Left colon (tissue), 2 donors: ENCODE results near the gene FOXF1. TPM values are rescaled to one million over a fixed set of nuclear protein-coding genes. Genes with fewer than 3 reads are reported as not detected.

Experiments
- ATAC-seq: fragments of 200-7000 bp; cut with Tn5 transposase; one replicate; pipeline ENCODE4 v1.9.1; 2020; ENCODE audit warnings: mild to moderate bottlenecking, moderate library complexity
- DNase-seq, 2 donors: peaks; one replicate each; pipeline ENCODE4 v3.0.0-alpha.2; 2020
- intact Hi-C, 2 donors: fragments of 100-400 bp; cut with DNase I in 1 of 2; cut with micrococcal nuclease in 1 of 2; formaldehyde crosslinking; loops; one replicate each; pipeline versions ENCODE4 v1.11.2 to v1.14.0; 2022; cut with DNase I, micrococcal nuclease
- total RNA-seq, 2 donors: library from RNA; stranded (reverse); fragmentation: NEBNext Ultra II Directional; extraction: Animal tissue kit (Norgen Biotek cat#: 25700); gene quantifications; one replicate each; pipeline ENCODE4 v1.2.1, GENCODE V29; 2021
- donor health status: DM: no; HTN: no; CAD: no.
- donor health status: DM: yes; HTN: yes; CAD: no.

The FOXF1 gene
- total RNA-seq, 2 donors from 2014 or later = 4.9 to 13.7 TPM

DNA sequence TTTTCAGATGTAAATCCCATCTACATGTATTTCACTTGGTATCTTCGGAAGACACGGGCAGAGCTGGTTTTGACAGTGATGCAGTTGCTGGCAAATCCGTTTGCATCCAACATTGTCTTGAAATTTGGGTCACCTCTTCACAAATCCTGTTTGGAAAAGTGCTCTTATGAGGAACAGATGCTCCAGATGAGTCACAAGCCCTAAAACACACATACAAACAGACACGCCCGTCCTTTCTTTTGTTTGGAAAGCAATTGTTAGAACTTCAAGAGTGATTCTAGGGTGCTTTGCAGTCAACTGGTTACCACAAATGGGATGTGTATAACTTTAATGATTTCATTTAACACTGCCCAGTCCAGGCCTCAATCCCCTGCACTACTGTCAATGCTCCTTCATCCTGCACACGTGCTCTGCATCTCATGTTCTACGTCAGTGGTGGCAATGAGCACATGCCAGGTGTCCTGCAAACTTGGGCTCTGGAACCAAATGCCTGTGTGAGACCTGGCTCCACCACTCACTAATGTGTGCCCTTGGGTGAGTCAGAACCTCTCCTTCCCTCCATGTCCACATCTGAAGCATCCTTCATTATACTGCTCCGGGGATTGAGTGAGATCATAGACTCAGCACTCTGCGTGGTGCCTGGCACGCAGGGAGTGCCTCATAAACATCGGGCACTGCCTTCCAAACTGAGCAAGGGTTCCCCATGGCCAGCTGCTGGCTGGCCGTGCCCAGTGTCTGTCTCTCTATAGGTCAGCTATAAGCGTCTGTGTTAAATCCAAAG, 19.3 kb upstream of the FOXF1 start:
- intact Hi-C loops = no loop called here
- ATAC-seq (no peak), DNase-seq (peak in 1 of 2 donors; percentile 3)

DNA sequence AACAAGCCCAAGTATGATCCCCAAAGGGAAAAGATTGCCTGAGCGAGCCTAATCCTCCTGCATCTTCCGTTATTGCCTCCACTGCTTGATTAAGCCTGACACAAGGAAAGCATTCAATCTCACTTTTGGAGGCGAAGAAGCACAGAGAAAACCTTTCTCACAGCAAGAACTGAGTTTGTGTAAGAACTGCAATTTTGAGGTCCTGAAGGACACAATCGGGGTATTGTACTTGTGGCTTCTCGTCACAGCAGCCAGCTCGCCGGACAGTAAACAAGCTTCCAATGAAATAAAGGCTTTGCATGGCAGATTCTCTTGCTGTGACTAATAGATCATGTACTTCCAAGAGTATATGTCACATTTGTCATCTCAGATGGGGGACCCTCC, 18.7 kb upstream of the FOXF1 start:
- DNase-seq (no peak), ATAC-seq (no peak)
- intact Hi-C loops = no loop called here

DNA sequence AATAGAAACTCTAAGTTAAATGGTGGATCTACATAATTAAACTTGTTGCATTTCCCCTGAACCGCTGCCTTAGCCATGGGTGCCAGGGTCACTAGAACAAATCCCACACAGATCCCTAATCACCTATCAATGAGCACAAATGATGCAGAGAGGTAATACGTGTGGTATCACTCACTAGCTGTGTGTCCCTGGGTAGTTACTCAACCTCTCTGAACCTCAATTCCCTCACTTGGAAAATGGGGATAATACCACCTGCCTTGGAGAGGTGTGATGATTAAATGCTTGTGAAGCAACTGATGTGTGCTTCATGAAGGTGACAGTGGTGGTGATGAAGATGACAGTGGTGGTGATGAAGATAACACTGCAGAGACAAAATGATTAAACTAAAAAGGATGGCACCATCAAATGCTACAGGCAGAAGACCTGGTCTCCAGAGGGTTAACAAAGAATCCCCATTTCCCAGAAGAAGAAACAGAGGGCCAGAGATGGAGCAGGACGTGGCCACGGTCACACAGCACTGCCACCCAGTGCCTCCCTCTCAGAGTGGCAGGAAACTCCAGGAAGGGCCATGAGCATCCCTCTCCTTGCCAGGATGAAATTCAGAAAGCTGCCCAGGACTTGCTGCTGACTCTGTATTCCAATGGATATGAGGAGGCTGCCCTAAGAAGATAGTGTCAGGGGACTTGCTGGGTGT, 17.9 kb upstream of the FOXF1 start:
- DNase-seq (no peak), ATAC-seq (no peak)
- intact Hi-C loops = no loop called here

DNA sequence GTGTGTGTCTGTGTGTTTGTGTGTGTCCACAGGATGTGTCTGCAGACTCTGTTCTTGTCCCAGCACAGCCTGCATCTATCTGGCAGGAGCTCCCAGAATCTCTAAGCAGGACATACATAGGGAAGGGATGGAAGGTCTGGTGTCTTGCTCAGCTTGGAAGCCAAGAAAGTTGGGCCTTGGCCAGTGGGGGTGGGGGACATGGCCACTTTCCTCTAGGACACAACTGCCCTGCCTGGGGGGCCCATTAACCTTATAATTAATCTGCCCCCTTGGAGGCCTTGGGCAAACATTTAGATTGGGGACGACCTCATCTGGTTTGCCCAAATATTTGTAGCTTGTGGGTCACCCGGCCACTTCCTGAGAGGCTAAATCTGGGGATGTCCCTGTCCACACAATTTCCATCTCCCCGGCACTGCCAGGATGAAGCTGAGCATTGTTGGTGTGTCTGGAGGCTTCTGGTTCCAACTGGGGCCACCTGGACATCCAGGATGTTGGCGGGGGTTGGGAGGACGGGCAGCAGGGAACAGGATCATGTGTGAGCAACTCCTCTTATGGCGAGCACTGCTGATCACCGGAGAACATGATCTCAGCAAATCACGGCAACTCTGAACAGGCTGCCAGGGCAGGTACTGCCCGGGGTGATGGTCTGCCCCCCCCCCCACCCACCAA, 17.2 kb upstream of the FOXF1 start:
- intact Hi-C loops = no loop called here
- no peak for ATAC-seq

DNA sequence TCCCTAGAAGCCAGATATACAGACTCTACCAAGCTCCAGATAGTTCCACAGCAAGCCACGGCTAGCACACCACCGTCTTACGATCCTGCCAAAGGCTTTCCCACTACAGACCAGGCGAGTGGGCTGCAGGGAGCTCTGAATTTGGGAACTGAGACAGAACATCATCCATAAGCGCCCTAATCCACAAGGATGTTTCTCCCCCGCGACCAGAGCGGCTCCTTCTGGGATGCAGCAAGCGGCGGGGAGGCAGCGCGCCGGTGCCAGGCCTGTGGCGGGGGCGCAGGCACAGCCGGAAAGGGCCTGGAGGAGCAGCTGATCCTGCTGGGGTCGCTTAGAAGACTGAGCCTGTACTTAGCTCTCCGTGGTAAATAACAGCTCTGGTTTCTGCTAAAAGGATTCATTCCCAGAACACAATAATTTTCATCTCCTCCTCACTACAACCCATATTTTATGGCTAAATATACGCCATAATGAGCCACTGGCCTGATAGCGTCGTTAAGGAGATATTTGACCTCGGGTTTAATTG, 16.2 kb upstream of the FOXF1 start:
- intact Hi-C loops = no loop called here
- no peak for ATAC-seq
- DNase-seq = peak in 1 of 2 donors; percentile 19

More for the DNA sequence above, 17.2 kb upstream of the FOXF1 start:
- no peak for DNase-seq

DNA sequence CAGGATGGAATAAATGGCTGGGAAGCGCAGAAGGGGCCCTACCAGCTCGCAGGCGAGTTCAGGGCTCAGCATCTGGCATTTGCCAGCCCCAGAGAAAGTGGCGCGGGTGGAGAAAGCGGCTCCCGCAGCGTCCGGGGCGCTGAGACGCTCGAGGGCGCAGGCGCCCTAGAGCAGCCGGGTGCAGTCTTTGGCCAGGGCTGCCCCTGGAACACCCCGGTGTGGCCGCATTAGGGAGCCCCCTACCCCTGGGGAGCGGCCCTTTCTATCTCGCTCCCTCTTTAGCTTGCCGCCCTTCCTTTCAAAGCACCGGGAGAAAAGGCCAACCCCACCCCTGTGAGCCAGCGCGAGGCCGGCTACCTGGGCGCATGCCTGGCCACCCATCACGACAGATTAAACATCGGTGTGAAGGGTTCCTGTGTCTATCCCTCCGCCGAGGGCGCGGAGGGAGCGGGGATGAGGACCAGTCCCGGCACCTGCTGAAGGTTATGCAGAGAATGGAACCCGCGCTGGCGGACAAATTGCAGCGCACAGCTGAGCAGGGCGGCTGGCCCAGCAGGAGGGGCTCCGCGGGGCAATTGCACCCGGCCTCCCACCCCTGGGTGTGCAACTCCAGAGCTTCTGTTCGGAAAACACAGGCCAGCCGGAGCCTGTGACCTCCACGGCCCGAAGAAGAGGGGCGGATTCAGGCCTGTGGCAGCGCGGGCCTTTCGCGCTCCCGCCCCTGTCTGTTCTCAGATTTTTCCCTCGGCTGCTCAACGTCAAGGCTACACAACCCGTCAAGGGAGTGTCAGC, 15.6 kb upstream of the FOXF1 start:
- ATAC-seq (no peak), DNase-seq (peak in 1 of 2 donors; percentile 38)
- intact Hi-C loops = no loop called here

DNA sequence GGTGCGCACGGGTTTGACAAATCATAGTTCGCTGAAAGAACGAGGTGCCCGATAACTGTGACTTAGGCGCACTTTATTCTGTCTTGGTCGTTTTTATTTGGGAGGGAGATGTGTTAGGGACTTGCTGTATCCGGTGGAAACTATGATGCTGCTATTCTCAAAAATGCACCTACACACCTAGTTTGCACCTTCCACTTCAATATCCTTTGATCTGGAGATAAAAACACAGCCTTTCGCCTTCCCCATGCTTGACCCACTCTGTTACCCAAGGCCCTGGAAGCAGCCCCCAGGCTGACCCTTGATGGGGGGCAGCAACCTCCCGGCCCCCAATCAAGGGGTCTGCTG, 15.0 kb upstream of the FOXF1 start:
- intact Hi-C loops = no loop called here
- DNase-seq (peak in 1 of 2 donors; percentile 1), ATAC-seq (no peak)

DNA sequence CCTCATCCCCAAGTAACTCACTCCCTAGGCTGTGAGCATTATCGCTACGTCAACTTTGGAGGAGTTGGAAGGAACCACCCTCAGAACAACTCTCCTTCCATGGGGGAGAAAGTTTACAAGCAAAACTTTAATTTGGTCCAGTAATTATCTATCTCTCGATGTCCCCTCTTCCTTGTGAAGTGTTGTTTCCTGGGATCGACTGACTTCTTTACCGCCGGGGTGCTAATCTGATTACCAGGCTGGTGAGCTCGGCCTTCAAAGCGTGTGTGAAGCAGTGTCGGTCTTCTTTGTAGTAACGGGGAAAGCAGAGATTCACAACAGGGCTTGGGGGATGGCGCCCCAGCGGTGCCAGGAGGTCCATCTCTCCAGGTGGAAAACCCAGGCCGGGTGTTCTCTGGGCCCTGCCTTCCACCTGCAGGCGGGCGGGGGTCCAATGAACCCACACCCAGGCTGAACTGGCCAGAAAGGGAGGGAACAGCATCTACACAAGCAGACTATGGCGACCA, 14.5 kb upstream of the FOXF1 start:
- DNase-seq (peak in 1 of 2 donors; percentile 21), ATAC-seq (no peak)
- intact Hi-C loops = no loop called here

DNA sequence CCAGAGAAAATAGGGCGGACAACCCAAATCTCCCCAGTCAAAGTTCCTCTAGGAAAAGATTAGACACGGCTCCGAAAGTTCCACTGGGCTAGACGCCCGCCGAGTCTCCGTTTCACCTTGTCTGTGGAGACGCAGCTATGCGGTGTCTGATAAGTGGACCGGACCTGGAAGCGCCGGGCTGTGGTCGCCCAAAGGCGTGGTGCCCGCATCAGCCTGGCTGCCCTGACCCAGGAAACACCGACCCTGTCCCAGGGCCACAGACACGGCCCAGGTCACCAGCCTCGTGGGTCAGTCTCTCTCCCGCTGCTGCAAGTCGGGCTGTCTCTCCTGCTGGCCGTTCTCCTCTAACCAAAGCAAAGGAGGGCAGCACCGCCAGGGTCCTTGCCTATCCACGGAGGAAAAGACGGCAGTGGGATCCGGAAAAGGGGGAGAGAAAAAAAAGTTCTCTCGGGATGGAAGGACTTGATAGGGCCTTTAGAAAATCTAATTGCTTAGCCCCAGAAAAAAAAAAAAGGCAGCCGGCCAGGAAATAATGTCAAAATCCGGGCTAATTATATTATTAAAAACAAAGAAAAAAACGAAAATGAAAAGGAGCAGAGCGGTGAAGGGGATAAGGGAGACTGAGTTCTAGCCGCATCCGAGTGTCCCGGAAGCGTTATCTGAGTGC, 13.9 kb upstream of the FOXF1 start:
- intact Hi-C loops = no loop called here
- DNase-seq (peak in 1 of 2 donors; percentile 8), ATAC-seq (no peak)

DNA sequence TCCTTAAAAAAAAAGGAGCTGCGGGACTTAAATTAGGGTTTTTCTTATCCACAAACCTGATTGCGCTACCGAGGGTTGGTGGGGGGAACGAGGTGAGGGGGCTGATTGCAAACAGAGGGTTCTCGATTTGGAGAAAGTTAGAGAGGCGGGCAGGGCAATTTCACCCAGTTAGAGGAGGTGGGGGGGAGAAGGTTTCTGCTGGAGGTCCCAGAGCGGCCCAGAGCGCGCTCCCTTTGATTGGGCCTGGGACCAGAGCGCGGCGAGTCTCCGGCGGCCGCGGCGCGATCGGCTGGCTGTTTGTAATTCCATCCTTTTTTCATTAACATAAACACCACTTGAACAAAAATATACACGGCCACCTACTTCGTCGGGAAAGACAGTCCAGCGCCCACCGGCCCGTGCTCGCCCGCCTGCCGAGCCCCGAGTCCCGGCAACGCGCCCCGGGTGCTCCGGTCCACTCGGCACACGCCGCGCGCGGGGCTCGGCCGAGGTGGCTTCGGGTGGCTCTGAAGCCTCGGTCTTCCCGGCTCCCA, 13.3 kb upstream of the FOXF1 start:
- ATAC-seq (no peak), DNase-seq (peak in 1 of 2 donors; percentile 29)
- intact Hi-C loops = no loop called here

DNA sequence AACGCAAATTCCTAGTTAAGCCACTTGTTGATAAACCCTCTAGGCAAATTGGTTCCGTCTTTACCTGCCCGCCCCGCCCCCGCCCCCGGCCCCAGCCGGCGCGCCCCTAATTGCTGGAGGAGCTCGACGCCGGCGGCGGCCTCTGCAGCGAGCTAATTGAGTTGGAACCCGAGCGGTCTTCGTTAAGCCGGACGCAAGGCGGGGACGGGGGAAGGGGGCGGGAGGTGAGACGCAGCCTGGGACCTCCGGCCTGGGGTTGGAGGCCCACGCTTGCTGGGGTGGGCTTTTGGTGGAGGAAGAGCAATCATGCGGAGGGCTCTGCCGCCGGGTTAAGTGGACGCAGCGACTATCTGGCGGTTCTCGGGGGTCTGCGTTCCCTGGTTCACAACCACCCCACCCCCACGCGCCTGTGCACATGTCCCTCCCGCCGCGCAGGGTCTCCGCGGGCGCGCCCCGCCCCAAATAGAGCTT, 12.7 kb upstream of the FOXF1 start:
- peak in 1 of 2 donors; percentile 16 for DNase-seq
- intact Hi-C loops = no loop called here
- ATAC-seq = no peak

DNA sequence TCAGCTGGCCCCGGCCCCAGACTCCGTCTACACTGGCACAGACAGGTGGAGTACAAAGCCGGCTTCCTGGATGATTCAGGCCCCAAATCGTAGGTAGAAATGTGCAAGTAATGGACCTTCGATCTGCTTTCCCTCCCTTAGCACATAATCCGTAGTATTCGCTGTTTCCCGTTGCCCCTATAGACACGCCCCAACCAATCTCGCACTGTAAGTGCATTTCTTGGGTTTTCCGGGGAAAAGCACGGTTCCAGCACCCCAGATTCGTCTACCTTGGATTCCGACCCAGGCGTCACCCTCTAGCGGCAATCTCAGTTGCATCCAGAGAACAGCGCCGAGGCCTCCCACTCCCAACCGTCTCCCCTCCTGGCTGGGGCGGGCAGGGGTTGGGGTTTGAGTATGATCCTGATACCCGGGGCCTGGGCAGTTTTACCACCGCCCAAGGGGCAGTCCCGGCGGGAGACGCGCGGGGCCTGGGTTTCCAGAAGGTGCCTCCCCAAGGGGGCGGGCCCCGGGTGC, 12.1 kb upstream of the FOXF1 start:
- no peak for DNase-seq
- no peak for ATAC-seq
- intact Hi-C loops = no loop called here

DNA sequence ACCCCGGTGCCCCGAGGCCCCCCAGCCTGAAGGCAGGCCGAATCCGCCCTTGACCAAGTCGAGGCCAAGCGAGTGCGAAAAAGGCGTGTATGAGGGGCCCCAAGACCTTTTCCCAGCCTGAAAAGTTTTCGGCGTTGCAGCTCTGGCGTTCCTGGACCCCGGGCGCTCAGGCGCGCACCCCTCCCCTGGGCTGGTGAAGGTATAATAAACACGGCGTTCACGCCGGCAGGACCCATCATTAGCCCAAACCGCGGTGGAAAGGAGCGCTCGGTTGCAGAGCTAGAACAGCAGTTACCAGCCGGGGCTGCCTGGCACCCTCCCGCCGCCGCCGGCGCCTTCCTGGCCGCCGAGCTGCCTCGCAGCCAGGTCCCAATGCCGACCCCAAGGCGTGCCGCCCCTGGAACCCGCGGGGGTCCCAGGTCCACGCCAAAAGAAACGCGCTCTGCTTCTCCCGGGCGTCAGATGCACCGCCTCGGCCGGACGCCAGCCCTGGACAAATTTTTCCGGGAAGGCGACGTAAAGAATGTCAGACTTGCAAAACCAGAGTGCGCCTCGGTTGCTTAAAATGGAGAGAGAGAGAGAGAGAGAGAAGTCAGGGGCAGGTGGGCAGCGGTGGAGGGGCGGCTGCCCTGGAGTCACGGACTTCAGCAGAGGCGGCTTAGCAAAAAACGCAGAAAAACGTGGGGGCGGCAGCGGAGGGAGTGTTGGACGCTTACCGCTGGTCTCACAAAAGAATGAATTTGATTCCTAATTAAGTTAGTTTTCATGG, 11.5 kb upstream of the FOXF1 start:
- ATAC-seq (no peak), DNase-seq (peak in 1 of 2 donors; percentile 30)
- intact Hi-C loops = no loop called here

DNA sequence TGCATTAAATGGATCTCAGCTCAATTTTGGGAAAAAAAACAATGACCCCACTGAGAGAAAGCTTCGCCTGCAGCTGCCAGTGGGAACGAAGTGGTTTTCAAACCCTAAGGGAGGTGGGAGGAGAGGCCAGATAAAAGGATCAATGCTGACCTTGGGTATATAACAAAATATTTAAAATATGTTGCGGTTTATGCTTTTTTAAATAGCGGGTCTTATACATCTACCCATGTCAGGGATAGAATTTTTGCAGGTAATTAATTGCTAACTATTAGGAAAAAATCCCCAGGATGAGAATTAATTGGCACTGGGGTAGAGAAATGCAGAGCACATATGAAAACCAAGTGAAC, 10.9 kb upstream of the FOXF1 start:
- ATAC-seq = no peak
- intact Hi-C loops = no loop called here
- DNase-seq = no peak

DNA sequence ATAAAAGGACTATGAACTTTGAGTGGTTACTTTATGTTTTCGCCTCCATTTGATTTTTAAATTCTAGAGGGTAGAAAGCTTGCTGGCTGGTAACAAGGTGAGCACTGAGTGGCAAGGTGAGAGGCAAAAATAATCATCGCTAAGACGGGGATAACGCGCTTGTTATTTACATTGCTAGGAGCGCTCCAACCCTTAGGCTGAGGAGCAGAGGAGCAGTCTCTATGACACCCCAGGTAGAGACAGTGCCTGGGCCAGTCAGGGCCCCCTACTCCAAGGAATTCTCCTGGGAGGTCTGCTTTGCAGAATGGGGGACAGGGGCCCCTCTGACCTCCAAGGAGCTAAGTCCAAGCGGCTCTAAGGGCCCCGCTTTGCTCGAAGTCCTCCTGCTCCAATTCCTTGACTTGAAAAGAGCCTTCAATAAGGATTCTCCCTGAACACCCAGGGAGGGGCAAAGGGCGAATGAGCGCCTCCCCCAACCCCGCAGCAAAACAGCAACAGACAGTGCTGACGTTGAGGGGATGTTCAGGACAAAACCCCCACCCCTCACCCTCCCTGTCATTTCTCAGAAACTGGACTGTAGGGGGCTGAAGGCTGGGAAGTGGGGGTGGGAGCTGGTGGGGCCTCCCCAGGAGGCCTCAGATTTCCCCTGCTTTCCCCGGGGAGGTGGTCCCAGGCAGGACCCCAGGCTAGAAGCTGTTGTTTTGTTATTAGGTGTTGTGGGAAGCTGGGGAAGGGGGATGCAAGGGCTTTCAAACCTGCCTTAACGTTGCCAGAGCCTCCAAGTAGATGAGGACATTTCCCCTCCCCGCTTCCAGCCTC, 10.2 kb upstream of the FOXF1 start:
- ATAC-seq (no peak), DNase-seq (no peak)
- intact Hi-C loops = no loop called here
